ENCODE measurements around the gene GPATCH4. TPM values are rescaled to one million over a fixed set of nuclear protein-coding genes. Genes with fewer than 3 reads are reported as not detected.

The GPATCH4 gene
- total RNA-seq, 1 experiment from 2014 or later = 39.4 TPM

- ATAC-seq (no peak), DNase-seq (ENCODE audit: low read depth, low spot score) (no peak)
- no peak overlapping the region for H3K4me3 ChIP-seq (replicated peaks in 1 of 2; ENCODE audit: low read depth in 1 of 2, low read length in 2 of 2)
- no peak overlapping the region for H2AFZ ChIP-seq (ENCODE audit: low read depth, low read length, poor library complexity, severe bottlenecking)
- H3K4me1 ChIP-seq (ENCODE audit: control insufficient read depth in 1 of 2, insufficient read depth in 2 of 2, low read length in 2 of 2) = peaks cover under 1 to 9% of the 10 kb centered on the region in 2 experiments; a peak in 2 of 4 replicates
- H3K79me2 ChIP-seq (ENCODE audit: insufficient read depth, low read length) = peaks cover 28% of the 10 kb centered on the region
- H3K4me2 ChIP-seq (ENCODE audit: low read length) = no peak overlapping the region
- no TSS peak for BruUV-seq (replicated peaks)
- ChIA-PET RAD21 (ENCODE audit: low non-redundant PET in 1 of 2, low total read pairs in 2 of 2, uncharacterized antibody in 2 of 2, unreplicated experiment in 2 of 2) (no interaction called here), CTCF (interaction anchor here (1.3 kb wide), 1 partner anchor 14 kb away, joined by 3 read pairs; no protein-coding TSS in a partner anchor), POLR2A (no interaction called here)
- no peaks in the 10 kb centered on the region for H3K27me3 ChIP-seq (ENCODE audit: insufficient read depth, low read length)
- H3K9ac ChIP-seq (ENCODE audit: low read length) = no peak overlapping the region
- H4K20me1 ChIP-seq (ENCODE audit: insufficient read depth) = no peaks in the 10 kb centered on the region
- H3K9me3 ChIP-seq (ENCODE audit: control insufficient read depth in 1 of 2, insufficient read depth in 1 of 2, low read depth in 1 of 2, low read length in 2 of 2) = no peaks in the 10 kb centered on the region
- intact Hi-C loops (cut with micrococcal nuclease) = no loop called here
- H3K36me3 ChIP-seq (ENCODE audit: control insufficient read depth in 1 of 2, insufficient read depth in 2 of 2, low read length in 2 of 2) = peaks cover 42 to 72% of the 10 kb centered on the region in 2 experiments
- TF ChIP-seq SP1 (IDR thresholded peaks at IDR 0.05; ENCODE audit: low read depth) (no peak), SIN3A (IDR thresholded peaks at IDR 0.05; ENCODE audit: low read depth) (no peak), ZBTB33 (IDR thresholded peaks at IDR 0.05; ENCODE audit: extremely low read depth, insufficient replicate concordance, low read length) (no peak), CTCF (IDR thresholded peaks at IDR 0.05 in 2 of 3, conservative IDR thresholded peaks at IDR 0.05 in 1 of 3; ENCODE audit: borderline replicate concordance in 1 of 3, insufficient read depth in 1 of 3, low read depth in 2 of 3, low read length in 2 of 3) (no peak), MAX (IDR thresholded peaks at IDR 0.05) (no peak), ATF3 (IDR thresholded peaks at IDR 0.05) (no peak)
- no peaks in the 10 kb centered on the region for H3K9me2 ChIP-seq (ENCODE audit: insufficient read depth)
- no peak overlapping the region for H3K27ac ChIP-seq (ENCODE audit: low read depth, low read length)
These were observed 44.4 kb upstream of the GPATCH4 start for GRCh38 chr1:156645666-156646065.

Measured in HCT116 (cell line).